Measurements from ENCODE around the gene TM4SF18. TPM values are rescaled to one million over a fixed set of nuclear protein-coding genes. Genes with fewer than 3 reads are reported as not detected.

TM4SF18 gene
- total and polyA plus RNA-seq, 2 experiments from 2014 or later: 1.6 to 2.0 TPM

DNA sequence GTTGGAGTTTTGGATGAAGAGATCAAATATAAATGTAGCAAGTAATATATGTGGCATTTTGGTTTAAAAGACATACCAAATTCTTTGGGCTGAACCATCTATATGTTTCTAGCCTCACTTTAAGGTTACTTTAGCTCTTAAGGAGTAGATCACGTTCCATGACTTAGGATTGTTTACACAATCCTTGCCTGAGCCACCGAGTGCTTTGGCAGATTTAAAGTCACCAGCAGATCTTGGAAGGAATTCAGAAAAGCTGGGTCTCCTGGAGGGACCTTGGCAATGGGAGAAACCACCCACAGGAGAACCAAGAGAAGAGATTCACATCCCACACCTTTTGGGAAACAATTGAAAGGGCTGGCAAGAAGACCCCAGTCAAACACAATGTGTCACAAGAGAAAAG, 54.5 kb downstream of the TM4SF18 start:
- Histone ChIP-seq H3K79me2 (replicated peaks; ENCODE audit: insufficient read depth) (no peaks in the 10 kb centered on the region), H2AFZ (no peak overlapping the region; the same call in 1 of the 2 replicates), H4K20me1 (replicated peaks; ENCODE audit: insufficient read depth) (no peaks in the 10 kb centered on the region), H3K4me1 (ENCODE audit: insufficient read depth) (peaks cover 3% of the 10 kb centered on the region), H3K36me3 (ENCODE audit: insufficient read depth) (no peaks in the 10 kb centered on the region), H3K27me3 (ENCODE audit: insufficient read depth) (no peaks in the 10 kb centered on the region), H3K4me2 (no peak overlapping the region), H3K27ac (ENCODE audit: low read depth) (no peak overlapping the region), H3F3A (replicated peaks; ENCODE audit: low read depth) (no peaks in the 10 kb centered on the region), H3K4me3 (no peak overlapping the region), H3K9me2 (ENCODE audit: insufficient read depth) (no peaks in the 10 kb centered on the region)
- Mint-ChIP-seq H3K9me3 (peaks cover 4% of the 10 kb centered on the region; the same call in 2 of the 3 replicates), H3K27me3 (ENCODE audit: insufficient read depth, low read depth, poor library complexity) (no peaks in the 10 kb centered on the region), H3K27ac (no peak overlapping the region), H3K4me3 (no peak overlapping the region), H3K36me3 (ENCODE audit: low read depth) (peaks cover 3% of the 10 kb centered on the region; the same call in 1 of the 3 replicates), H3K4me1 (peaks cover 8% of the 10 kb centered on the region)
- TF ChIP-seq JUNB (IDR thresholded peaks at IDR 0.05; ENCODE audit: unreplicated experiment): no peak
- no peak for TF ChIP-seq STAT1 (IDR thresholded peaks at IDR 0.05; ENCODE audit: unreplicated experiment)
- no peak for TF ChIP-seq POLR2AphosphoS5 (IDR thresholded peaks at IDR 0.05; ENCODE audit: low read depth)
- TF ChIP-seq, protein P1, sequence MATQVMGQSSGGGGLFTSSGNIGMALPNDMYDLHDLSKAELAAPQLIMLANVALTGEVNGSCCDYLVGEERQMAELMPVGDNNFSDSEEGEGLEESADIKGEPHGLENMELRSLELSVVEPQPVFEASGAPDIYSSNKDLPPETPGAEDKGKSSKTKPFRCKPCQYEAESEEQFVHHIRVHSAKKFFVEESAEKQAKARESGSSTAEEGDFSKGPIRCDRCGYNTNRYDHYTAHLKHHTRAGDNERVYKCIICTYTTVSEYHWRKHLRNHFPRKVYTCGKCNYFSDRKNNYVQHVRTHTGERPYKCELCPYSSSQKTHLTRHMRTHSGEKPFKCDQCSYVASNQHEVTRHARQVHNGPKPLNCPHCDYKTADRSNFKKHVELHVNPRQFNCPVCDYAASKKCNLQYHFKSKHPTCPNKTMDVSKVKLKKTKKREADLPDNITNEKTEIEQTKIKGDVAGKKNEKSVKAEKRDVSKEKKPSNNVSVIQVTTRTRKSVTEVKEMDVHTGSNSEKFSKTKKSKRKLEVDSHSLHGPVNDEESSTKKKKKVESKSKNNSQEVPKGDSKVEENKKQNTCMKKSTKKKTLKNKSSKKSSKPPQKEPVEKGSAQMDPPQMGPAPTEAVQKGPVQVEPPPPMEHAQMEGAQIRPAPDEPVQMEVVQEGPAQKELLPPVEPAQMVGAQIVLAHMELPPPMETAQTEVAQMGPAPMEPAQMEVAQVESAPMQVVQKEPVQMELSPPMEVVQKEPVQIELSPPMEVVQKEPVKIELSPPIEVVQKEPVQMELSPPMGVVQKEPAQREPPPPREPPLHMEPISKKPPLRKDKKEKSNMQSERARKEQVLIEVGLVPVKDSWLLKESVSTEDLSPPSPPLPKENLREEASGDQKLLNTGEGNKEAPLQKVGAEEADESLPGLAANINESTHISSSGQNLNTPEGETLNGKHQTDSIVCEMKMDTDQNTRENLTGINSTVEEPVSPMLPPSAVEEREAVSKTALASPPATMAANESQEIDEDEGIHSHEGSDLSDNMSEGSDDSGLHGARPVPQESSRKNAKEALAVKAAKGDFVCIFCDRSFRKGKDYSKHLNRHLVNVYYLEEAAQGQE (IDR thresholded peaks at IDR 0.05; ENCODE audit: unreplicated experiment): no peak
- TF ChIP-seq ZNF114 (CRISPR knock-in tag; IDR thresholded peaks at IDR 0.05): no peak
- TF ChIP-seq, protein P2, sequence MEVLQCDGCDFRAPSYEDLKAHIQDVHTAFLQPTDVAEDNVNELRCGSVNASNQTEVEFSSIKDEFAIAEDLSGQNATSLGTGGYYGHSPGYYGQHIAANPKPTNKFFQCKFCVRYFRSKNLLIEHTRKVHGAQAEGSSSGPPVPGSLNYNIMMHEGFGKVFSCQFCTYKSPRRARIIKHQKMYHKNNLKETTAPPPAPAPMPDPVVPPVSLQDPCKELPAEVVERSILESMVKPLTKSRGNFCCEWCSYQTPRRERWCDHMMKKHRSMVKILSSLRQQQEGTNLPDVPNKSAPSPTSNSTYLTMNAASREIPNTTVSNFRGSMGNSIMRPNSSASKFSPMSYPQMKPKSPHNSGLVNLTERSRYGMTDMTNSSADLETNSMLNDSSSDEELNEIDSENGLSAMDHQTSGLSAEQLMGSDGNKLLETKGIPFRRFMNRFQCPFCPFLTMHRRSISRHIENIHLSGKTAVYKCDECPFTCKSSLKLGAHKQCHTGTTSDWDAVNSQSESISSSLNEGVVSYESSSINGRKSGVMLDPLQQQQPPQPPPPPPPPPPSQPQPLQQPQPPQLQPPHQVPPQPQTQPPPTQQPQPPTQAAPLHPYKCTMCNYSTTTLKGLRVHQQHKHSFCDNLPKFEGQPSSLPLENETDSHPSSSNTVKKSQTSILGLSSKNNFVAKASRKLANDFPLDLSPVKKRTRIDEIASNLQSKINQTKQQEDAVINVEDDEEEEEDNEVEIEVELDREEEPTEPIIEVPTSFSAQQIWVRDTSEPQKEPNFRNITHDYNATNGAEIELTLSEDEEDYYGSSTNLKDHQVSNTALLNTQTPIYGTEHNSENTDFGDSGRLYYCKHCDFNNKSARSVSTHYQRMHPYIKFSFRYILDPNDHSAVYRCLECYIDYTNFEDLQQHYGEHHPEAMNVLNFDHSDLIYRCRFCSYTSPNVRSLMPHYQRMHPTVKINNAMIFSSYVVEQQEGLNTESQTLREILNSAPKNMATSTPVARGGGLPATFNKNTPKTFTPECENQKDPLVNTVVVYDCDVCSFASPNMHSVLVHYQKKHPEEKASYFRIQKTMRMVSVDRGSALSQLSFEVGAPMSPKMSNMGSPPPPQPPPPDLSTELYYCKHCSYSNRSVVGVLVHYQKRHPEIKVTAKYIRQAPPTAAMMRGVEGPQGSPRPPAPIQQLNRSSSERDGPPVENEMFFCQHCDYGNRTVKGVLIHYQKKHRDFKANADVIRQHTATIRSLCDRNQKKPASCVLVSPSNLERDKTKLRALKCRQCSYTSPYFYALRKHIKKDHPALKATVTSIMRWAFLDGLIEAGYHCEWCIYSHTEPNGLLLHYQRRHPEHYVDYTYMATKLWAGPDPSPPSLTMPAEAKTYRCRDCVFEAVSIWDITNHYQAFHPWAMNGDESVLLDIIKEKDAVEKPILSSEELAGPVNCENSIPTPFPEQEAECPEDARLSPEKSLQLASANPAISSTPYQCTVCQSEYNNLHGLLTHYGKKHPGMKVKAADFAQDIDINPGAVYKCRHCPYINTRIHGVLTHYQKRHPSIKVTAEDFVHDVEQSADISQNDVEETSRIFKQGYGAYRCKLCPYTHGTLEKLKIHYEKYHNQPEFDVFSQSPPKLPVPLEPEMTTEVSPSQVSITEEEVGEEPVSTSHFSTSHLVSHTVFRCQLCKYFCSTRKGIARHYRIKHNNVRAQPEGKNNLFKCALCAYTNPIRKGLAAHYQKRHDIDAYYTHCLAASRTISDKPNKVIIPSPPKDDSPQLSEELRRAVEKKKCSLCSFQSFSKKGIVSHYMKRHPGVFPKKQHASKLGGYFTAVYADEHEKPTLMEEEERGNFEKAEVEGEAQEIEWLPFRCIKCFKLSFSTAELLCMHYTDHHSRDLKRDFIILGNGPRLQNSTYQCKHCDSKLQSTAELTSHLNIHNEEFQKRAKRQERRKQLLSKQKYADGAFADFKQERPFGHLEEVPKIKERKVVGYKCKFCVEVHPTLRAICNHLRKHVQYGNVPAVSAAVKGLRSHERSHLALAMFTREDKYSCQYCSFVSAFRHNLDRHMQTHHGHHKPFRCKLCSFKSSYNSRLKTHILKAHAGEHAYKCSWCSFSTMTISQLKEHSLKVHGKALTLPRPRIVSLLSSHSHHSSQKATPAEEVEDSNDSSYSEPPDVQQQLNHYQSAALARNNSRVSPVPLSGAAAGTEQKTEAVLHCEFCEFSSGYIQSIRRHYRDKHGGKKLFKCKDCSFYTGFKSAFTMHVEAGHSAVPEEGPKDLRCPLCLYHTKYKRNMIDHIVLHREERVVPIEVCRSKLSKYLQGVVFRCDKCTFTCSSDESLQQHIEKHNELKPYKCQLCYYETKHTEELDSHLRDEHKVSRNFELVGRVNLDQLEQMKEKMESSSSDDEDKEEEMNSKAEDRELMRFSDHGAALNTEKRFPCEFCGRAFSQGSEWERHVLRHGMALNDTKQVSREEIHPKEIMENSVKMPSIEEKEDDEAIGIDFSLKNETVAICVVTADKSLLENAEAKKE (CRISPR knock-in tag; IDR thresholded peaks at IDR 0.05): no peak
- no peak for TF ChIP-seq NANOG (IDR thresholded peaks at IDR 0.05; ENCODE audit: borderline replicate concordance)
- TF ChIP-seq, protein P3, sequence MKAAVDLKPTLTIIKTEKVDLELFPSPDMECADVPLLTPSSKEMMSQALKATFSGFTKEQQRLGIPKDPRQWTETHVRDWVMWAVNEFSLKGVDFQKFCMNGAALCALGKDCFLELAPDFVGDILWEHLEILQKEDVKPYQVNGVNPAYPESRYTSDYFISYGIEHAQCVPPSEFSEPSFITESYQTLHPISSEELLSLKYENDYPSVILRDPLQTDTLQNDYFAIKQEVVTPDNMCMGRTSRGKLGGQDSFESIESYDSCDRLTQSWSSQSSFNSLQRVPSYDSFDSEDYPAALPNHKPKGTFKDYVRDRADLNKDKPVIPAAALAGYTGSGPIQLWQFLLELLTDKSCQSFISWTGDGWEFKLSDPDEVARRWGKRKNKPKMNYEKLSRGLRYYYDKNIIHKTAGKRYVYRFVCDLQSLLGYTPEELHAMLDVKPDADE (IDR thresholded peaks at IDR 0.05): no peak
- no peak for TF ChIP-seq ZNF331 (CRISPR knock-in tag; IDR thresholded peaks at IDR 0.05; ENCODE audit: low read depth)
- no peak for TF ChIP-seq CREB1 (CRISPR knock-in tag; IDR thresholded peaks at IDR 0.05; ENCODE audit: low read depth)
- DNase-seq (ENCODE audit: low spot score) (no peak), ATAC-seq (no peak)
